Hepatocyte (in vitro differentiated cells): ENCODE results near the gene S100PBP.

Source experiments
- CTCF ChIP-seq: fragments of 200-600 bp; sonication (generic); IDR thresholded peaks from 2 replicates; pipeline ENCODE4 v1.5.1; 2016; ENCODE audit warnings: antibody characterized with exemption, mild to moderate bottlenecking; ENCODE audit not compliant: poor library complexity
- EZH2 ChIP-seq: fragments of 200-600 bp; sonication (generic); IDR thresholded peaks from 2 replicates; pipeline ENCODE4 v1.6.1; 2016; ENCODE audit warnings: antibody characterized with exemption, mild to moderate bottlenecking, borderline replicate concordance

GRCh38 chr1:32791881-32792280 lies 25.6 kb upstream of the S100PBP start:
- no peak for TF ChIP-seq CTCF
- no peak for TF ChIP-seq EZH2
